ENCODE measurements around the gene ZNF740.

Gene ZNF740

GRCh38 chr12:53213348-53213747 is 32.8 kb downstream of the ZNF740 start:
- Mint-ChIP-seq H3K9me3 (no peaks in the 10 kb centered on the region), H3K27me3 (no peaks in the 10 kb centered on the region), H3K4me1 (peaks cover 72% of the 10 kb centered on the region), H3K27ac (ENCODE audit: low read depth) (peak overlapping the region; percentile 12), H3K4me3 (no peak overlapping the region), H3K36me3 (ENCODE audit: insufficient read depth) (peaks cover 20% of the 10 kb centered on the region)
- DNase-seq (ENCODE audit: low spot score in 2 of 2), result peak; percentile 70 to 84
- ATAC-seq (replicated peaks; ENCODE audit: extremely low read depth, poor library complexity, severe bottlenecking), result peak; percentile 69

GRCh38 chr12:53214221-53214620 is 33.7 kb downstream of the ZNF740 start:
- Mint-ChIP-seq H3K27me3 (no peaks in the 10 kb centered on the region), H3K27ac (ENCODE audit: low read depth) (peak overlapping the region; percentile 82), H3K4me3 (no peak overlapping the region), H3K36me3 (ENCODE audit: insufficient read depth) (peaks cover 17% of the 10 kb centered on the region), H3K9me3 (no peaks in the 10 kb centered on the region), H3K4me1 (peaks cover 72% of the 10 kb centered on the region)
- ATAC-seq (replicated peaks; ENCODE audit: extremely low read depth, poor library complexity, severe bottlenecking), result no peak
- DNase-seq (ENCODE audit: low spot score in 2 of 2), result no peak

- H3K27ac Mint-ChIP-seq (ENCODE audit: low read depth), result peak overlapping the region; percentile 82
- no peaks in the 10 kb centered on the region for H3K9me3 Mint-ChIP-seq
- DNase-seq (ENCODE audit: low spot score in 2 of 2), result no peak
- H3K27me3 Mint-ChIP-seq, result no peaks in the 10 kb centered on the region
- no peak overlapping the region for H3K4me3 Mint-ChIP-seq
- H3K36me3 Mint-ChIP-seq (ENCODE audit: insufficient read depth), result peaks cover 19% of the 10 kb centered on the region
- no peak for ATAC-seq (replicated peaks; ENCODE audit: extremely low read depth, poor library complexity, severe bottlenecking)
- H3K4me1 Mint-ChIP-seq, result peaks cover 75% of the 10 kb centered on the region
Measured at GRCh38 chr12:53214687-53215455, 34.3 kb downstream of the ZNF740 start.

- H3K27me3 Mint-ChIP-seq, result no peaks in the 10 kb centered on the region
- DNase-seq (ENCODE audit: low spot score in 2 of 2), result no peak
- H3K4me3 Mint-ChIP-seq, result no peak overlapping the region
- ATAC-seq (replicated peaks; ENCODE audit: extremely low read depth, poor library complexity, severe bottlenecking), result no peak
- H3K4me1 Mint-ChIP-seq, result peaks cover 77% of the 10 kb centered on the region
- H3K36me3 Mint-ChIP-seq (ENCODE audit: insufficient read depth), result peaks cover 21% of the 10 kb centered on the region
- no peaks in the 10 kb centered on the region for H3K9me3 Mint-ChIP-seq
- H3K27ac Mint-ChIP-seq (ENCODE audit: low read depth), result no peak overlapping the region
Measured at GRCh38 chr12:53215497-53215896, 35.0 kb downstream of the ZNF740 start.

- ATAC-seq (replicated peaks; ENCODE audit: extremely low read depth, poor library complexity, severe bottlenecking) (no peak), DNase-seq (ENCODE audit: low spot score in 2 of 2) (no peak)
- no peaks in the 10 kb centered on the region for H3K9me3 Mint-ChIP-seq
- no peaks in the 10 kb centered on the region for H3K27me3 Mint-ChIP-seq
- peak overlapping the region; percentile 67 for H3K27ac Mint-ChIP-seq (ENCODE audit: low read depth)
- H3K36me3 Mint-ChIP-seq (ENCODE audit: insufficient read depth), result peaks cover 16% of the 10 kb centered on the region
- peaks cover 84% of the 10 kb centered on the region for H3K4me1 Mint-ChIP-seq
- H3K4me3 Mint-ChIP-seq, result peak overlapping the region; percentile 97
Measured at GRCh38 chr12:53217051-53217930, 36.8 kb downstream of the ZNF740 start.

- ATAC-seq (replicated peaks; ENCODE audit: extremely low read depth, poor library complexity, severe bottlenecking), result no peak
- peaks cover 14% of the 10 kb centered on the region for H3K36me3 Mint-ChIP-seq (ENCODE audit: insufficient read depth)
- no peak for DNase-seq (ENCODE audit: low spot score in 2 of 2)
- H3K9me3 Mint-ChIP-seq, result no peaks in the 10 kb centered on the region
- H3K27ac Mint-ChIP-seq (ENCODE audit: low read depth), result peak overlapping the region; percentile 67
- peak overlapping the region; percentile 97 for H3K4me3 Mint-ChIP-seq
- H3K27me3 Mint-ChIP-seq, result no peaks in the 10 kb centered on the region
- peaks cover 89% of the 10 kb centered on the region for H3K4me1 Mint-ChIP-seq
Measured at GRCh38 chr12:53217931-53218307, 37.4 kb downstream of the ZNF740 start.

GRCh38 chr12:53218551-53219291 is 38.2 kb downstream of the ZNF740 start:
- Mint-ChIP-seq H3K4me3 (peak overlapping the region; percentile 97), H3K4me1 (peaks cover 89% of the 10 kb centered on the region), H3K9me3 (no peaks in the 10 kb centered on the region), H3K27me3 (no peaks in the 10 kb centered on the region), H3K36me3 (ENCODE audit: insufficient read depth) (peaks cover 12% of the 10 kb centered on the region), H3K27ac (ENCODE audit: low read depth) (peak overlapping the region; percentile 91)
- DNase-seq (ENCODE audit: low spot score in 2 of 2) (no peak), ATAC-seq (replicated peaks; ENCODE audit: extremely low read depth, poor library complexity, severe bottlenecking) (no peak)

GRCh38 chr12:53219292-53219955 is 38.9 kb downstream of the ZNF740 start:
- no peak for DNase-seq (ENCODE audit: low spot score in 2 of 2)
- Mint-ChIP-seq H3K27ac (ENCODE audit: low read depth) (peak overlapping the region; percentile 91), H3K4me3 (peak overlapping the region; percentile 97), H3K9me3 (no peaks in the 10 kb centered on the region), H3K27me3 (no peaks in the 10 kb centered on the region), H3K36me3 (ENCODE audit: insufficient read depth) (peaks cover 11% of the 10 kb centered on the region), H3K4me1 (peaks cover 89% of the 10 kb centered on the region)
- no peak for ATAC-seq (replicated peaks; ENCODE audit: extremely low read depth, poor library complexity, severe bottlenecking)

- DNase-seq (ENCODE audit: low spot score in 2 of 2) (peak; percentile 61), ATAC-seq (replicated peaks; ENCODE audit: extremely low read depth, poor library complexity, severe bottlenecking) (peak; percentile 81)
- H3K27ac Mint-ChIP-seq (ENCODE audit: low read depth), result peak overlapping the region; percentile 91
- H3K36me3 Mint-ChIP-seq (ENCODE audit: insufficient read depth), result peaks cover 8% of the 10 kb centered on the region
- no peaks in the 10 kb centered on the region for H3K27me3 Mint-ChIP-seq
- no peaks in the 10 kb centered on the region for H3K9me3 Mint-ChIP-seq
- peaks cover 91% of the 10 kb centered on the region for H3K4me1 Mint-ChIP-seq
- peak overlapping the region; percentile 97 for H3K4me3 Mint-ChIP-seq
Measured at GRCh38 chr12:53219956-53220693, 39.6 kb downstream of the ZNF740 start.

- DNase-seq (ENCODE audit: low spot score in 2 of 2) (peak; percentile 51 to 52), ATAC-seq (replicated peaks; ENCODE audit: extremely low read depth, poor library complexity, severe bottlenecking) (peak; percentile 81)
- peak overlapping the region; percentile 97 for H3K4me3 Mint-ChIP-seq
- H3K9me3 Mint-ChIP-seq, result no peaks in the 10 kb centered on the region
- peak overlapping the region; percentile 91 for H3K27ac Mint-ChIP-seq (ENCODE audit: low read depth)
- no peaks in the 10 kb centered on the region for H3K27me3 Mint-ChIP-seq
- peaks cover 91% of the 10 kb centered on the region for H3K4me1 Mint-ChIP-seq
- H3K36me3 Mint-ChIP-seq (ENCODE audit: insufficient read depth), result peaks cover 8% of the 10 kb centered on the region
Measured at GRCh38 chr12:53220694-53221202, 40.2 kb downstream of the ZNF740 start.

GRCh38 chr12:53221203-53222080 is 40.9 kb downstream of the ZNF740 start:
- Mint-ChIP-seq H3K27ac (ENCODE audit: low read depth) (peak overlapping the region; percentile 91), H3K9me3 (no peaks in the 10 kb centered on the region), H3K4me3 (peak overlapping the region; percentile 97), H3K36me3 (ENCODE audit: insufficient read depth) (peaks cover 6% of the 10 kb centered on the region), H3K4me1 (peaks cover 84% of the 10 kb centered on the region), H3K27me3 (no peaks in the 10 kb centered on the region)
- ATAC-seq (replicated peaks; ENCODE audit: extremely low read depth, poor library complexity, severe bottlenecking) (no peak), DNase-seq (ENCODE audit: low spot score in 2 of 2) (no peak)

Data from central memory CD8-positive, alpha-beta T cell (primary cell).